ENCODE measurements around the gene ZNF37A.

- TF ChIP-seq POLR2A (IDR thresholded peaks at IDR 0.05) (no peak), CTCF (IDR thresholded peaks at IDR 0.05 in 4 of 5, conservative IDR thresholded peaks at IDR 0.05 in 1 of 5) (no peak)
Measured at GRCh38 chr10:38147686-38148085, 53.5 kb downstream of the ZNF37A start.
